GM19455 (cell line): Measurements from ENCODE around the gene RNLS.

Source experiments
- ATAC-seq: cut with Tn5 transposase; IDR thresholded peaks from one replicate; pipeline ENCODE4 v1.9.1; 2021; ENCODE audit not compliant: unreplicated experiment

RNLS gene

DNA sequence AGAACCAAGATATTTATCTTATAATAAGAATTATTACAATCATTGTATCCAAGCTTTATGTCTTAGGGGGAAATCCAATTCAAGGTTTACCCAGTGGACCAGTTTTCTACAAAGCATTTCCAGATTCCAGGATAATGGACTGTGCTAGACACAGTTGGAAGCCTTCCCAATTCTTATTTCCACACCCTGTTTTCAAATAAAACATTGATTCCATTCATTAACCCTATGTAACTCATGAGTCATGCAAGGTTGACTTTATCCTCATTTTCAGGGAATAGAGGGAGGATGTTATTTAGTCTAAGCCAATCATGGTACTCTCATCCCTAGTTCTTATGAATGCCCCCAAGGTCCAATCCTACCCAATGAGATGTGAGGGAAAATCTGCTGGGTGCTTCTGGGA is 145.7 kb downstream of the RNLS start:
- no peak for ATAC-seq

GRCh38 chr10:88433565-88434186 is 149.4 kb downstream of the RNLS start:
- ATAC-seq = no peak

- ATAC-seq = no peak
Observed at GRCh38 chr10:88431103-88431502, 152.0 kb downstream of the RNLS start.

DNA sequence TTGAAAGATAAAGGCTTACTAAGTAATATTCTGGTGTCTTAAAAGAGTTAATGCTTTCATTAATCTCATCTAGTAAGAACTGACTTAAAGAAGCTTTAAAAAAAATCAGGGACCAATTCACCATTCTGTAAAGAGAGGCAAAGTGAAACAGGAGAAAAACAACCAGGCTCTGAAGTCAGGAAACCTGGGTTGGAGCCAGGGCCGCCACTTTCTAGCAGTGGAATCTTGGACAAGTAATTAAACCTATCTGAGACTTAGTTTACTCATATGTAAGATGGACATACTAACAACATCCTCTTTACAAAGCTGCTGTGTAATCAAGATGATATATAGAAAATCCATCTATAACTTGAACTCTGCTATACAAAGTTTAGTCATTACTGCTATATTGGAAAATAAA is 154.1 kb downstream of the RNLS start:
- ATAC-seq = no peak

DNA sequence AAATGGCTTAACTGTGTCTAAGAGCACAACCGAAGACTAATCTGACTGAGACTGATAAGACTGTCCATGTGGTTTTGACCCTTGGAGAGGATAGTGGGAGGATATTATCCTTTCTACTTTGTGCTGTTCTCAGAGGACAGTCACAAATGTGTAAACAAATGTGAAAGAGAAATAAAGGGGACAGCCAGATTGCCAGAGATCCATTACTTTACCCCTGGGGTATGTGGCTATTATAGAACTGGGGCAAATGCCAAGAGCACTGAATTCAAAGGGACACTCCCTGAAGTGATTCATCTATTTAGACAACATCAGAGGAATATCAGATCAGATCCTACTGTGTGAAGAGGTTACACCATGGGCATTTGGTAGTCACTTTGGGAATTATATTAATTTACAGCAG is 154.7 kb downstream of the RNLS start:
- no peak for ATAC-seq

DNA sequence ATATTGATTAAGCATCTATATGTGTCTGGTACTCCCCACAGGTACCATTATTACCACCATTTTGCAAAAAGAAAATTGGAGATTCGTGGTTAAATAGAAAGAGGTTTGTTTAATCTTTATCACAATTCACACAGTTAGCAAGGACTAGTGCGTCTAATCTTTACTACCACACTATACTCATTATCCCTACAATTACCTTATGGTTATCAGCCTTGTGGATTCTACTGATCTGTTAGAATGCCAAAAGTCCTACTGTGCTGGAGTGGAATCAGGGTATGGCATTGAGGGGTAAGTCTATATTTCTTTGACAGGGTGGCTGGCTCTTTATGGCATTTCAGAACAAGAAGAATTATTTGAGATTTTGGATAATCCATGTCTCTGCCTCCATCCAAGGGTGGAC is 156.1 kb downstream of the RNLS start:
- ATAC-seq = no peak

GRCh38 chr10:88424881-88425280 is 158.2 kb downstream of the RNLS start:
- no peak for ATAC-seq

DNA sequence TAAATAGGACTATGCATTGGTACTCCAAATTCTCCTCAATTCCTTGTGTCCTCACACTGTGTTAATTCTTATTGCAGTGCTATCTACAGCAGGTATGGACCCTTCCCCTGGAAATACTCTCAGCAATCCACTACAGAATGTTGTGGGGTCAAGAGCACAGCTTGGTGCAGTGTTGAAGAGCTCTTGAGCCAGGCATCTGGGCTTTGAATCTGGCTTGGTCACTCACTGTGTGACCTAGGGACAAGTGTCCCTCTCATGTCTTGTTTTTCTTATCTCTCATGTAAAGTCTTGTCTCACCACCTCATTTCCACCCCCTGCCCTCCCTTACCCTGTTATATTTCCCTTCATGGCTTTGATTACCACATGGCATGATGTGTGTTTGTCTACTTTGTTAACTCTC is 159.4 kb downstream of the RNLS start:
- no peak for ATAC-seq

DNA sequence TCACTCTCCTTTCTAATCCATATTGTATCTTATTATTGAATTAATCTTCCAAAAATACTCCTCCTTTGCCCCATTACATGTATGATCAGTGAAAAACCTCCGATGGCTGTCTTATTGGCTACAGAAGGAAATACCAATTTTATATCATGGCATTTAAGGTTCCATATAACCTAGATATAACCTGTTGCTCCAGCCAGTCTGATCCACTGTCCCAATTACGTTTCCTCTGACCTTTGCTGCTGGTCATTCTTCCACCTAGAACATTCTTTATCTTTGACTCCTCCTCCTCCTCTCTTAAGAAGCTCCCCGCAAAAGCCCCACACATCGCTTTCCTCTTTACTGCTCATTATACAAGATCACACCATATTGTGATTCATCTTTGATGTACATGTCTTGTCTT is 161.5 kb downstream of the RNLS start:
- ATAC-seq = no peak

- no peak for ATAC-seq
Observed at GRCh38 chr10:88418871-88419270, 164.2 kb downstream of the RNLS start.

GRCh38 chr10:88417387-88418030 is 165.6 kb downstream of the RNLS start:
- no peak for ATAC-seq

DNA sequence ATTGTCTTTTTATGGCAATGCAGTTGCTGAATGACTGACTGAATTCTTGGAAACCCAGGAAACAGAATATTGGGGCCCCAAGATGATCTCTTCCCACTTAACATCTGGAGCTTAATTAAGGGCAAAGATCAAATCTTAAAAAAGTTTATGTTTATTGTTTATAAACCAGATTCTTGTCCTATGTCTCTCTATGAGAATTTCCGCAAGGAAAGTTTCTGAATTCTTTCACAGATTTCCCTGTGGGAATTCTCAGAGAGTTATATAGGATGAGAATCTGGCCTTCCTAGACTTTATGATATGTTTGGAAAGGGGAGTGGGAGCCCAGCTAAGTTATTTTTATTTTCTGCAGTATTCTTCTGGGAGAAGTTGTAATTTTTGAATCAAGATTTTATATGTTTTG is 166.3 kb downstream of the RNLS start:
- no peak for ATAC-seq

GRCh38 chr10:88415533-88416130 is 167.5 kb downstream of the RNLS start:
- no peak for ATAC-seq

GRCh38 chr10:88413412-88413811 is 169.7 kb downstream of the RNLS start:
- ATAC-seq = no peak

GRCh38 chr10:88411772-88412349 is 171.3 kb downstream of the RNLS start:
- no peak for ATAC-seq

GRCh38 chr10:88409824-88410223 is 173.3 kb downstream of the RNLS start:
- ATAC-seq = no peak

GRCh38 chr10:88409236-88409635 is 173.9 kb downstream of the RNLS start:
- ATAC-seq = no peak

GRCh38 chr10:88408096-88408495 is 175.0 kb downstream of the RNLS start:
- no peak for ATAC-seq

GRCh38 chr10:88404133-88404532 is 179.0 kb downstream of the RNLS start:
- no peak for ATAC-seq

DNA sequence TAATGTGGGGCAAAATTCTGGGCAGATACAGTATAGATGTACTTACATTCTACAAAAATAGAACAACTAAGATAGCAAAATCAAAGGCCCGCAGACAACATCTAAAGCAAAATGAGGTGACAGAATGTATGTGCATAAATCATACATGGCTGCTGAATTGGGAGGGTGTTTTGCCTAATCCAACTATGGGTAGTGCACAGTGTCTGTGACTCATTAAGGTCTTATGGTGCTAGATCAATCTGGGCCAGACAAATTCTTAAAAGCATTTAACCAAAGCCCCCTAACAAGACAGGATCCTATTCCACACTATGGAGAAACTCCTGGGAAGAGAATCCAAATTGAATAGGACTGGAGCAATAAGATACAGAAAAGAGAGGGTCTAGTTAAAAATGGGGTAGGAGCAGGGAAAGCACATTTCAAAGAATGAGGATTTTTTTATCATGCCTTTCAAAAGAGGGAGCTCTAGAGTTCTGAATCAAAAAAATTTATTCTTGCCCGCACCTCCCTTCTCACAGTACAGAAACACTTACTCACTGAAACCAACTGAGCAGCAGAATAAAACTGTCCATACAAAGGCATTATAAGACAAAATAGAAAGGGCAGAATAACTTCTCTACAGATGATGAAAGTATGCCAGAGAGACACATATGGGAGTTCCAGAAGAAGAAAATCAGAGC is 181.3 kb downstream of the RNLS start:
- ATAC-seq = no peak

GRCh38 chr10:88399240-88399639 is 183.9 kb downstream of the RNLS start:
- ATAC-seq = no peak

- ATAC-seq = no peak
Observed at GRCh38 chr10:88395677-88396076, 187.4 kb downstream of the RNLS start.
